Stromal cell of bone marrow (primary cell): ENCODE results near the gene USF3.
A peak's percentile ranks its signal among the peaks of the same experiment; 100 is the strongest.

Source experiments
- DNase-seq: peaks from one replicate; pipeline ENCODE4 v3.0.0-alpha.2; 2012; ENCODE audit warnings: low read depth

USF3 gene

DNA sequence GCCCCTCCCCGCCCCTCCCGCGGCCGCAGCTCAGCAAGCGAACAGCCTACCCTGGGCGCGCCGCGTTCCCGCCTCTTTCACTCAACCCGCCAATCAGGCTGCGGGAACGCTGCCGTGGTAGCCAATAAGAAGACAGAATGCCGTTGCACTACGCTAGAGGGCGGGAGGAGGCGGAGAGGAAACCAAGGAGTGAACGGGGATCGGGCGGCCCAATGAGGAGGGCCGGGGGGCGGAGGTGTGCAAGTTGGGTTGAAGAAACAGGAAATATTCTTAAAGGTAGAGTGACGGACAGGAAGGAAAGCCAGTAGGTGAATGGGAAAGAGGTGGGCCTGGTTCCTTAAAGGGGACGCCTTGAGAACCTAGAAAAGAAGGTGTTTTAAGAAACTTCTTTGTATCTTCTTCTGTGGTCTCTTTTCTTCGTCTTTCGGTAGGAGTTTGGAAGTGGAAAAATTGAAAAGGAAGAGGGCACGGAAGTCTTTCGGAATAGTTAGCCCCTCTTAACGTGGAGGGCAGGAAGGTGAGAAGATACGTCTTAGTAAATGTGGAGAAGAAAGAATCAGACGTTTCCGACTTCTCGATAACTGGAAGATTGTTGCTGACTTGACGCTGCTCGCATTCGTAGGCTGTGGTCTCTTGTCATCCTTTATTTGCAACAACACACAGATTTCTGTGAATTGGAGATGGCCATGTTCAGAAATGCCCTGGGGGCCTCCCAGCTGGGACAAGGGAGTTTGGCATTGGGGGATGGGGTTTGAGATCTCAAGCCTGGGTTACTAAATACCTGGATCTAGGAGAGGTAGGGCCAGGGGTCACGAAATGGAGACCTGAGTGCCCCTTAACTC, 437 bp upstream of the USF3 start:
- DNase-seq = peak; percentile 99

- no peak for DNase-seq
Observed at GRCh38 chr3:113695431-113695785, 1.0 kb downstream of the USF3 start.

DNA sequence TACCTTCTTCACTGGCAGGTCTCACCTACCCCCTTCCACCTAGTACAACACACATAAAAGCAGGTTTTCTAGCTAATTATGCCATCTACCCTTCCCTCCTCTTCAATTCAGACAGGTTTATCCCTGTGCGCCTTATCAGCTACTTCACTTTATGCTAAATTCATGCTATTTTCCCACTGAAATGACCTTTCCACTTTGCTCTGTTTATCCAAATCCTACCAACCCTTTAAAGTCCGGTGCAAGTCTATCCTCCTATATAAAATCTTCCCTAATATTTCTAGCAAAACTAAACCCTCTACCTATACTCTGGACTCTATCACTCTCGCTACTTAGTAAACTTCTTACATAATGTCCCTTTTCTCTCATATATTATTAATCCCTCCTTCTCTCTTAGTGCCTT, 6.0 kb downstream of the USF3 start:
- DNase-seq = no peak

- DNase-seq = no peak
Observed at GRCh38 chr3:113685956-113686721, 10.3 kb downstream of the USF3 start.

DNA sequence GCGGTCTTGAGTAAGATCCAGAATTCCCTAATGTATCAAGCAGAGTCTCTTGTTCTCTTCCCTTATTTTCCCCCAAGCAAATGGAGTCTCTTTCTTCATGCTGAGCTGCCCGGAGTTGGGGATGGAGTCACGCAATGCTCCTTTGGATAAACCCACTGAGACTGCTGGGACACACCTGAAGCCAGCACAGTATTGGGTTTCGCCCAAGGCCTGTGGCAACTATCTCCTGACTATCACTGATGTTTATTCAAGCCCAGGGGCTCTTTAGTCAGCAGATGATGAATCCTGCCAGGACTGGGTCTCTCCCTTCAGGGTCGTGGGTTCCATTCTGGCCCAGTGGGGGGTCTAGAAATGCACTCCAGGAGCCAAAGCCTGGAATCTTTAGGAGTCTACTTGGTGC, 11.3 kb downstream of the USF3 start:
- DNase-seq = no peak

DNA sequence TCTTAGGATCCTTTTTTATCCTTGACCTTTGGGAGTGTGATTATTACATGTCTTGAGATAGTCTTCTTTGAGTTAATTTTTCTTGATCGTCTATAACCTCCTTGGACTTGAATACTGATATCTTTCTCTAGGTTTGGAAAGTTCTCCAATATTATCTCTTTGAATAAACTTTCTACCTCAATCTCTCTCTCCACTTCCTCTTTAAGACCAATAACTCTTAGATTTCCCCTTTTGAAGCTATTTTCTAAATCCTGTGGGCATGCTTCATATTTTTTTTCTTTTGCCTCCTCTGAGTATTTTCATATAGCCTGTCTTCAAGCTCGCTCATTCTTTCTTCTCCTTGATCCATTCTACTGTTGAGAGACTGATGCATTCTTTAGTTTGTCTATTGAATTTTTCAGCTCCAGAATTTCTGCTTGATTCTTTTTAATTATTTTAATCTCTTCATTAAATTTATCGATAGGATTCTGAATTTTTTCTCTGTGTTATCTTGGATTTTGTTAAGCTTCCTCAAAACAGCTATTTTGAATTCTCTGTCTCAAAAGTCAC, 12.1 kb downstream of the USF3 start:
- no peak for DNase-seq

GRCh38 chr3:113678773-113679172, 17.7 kb downstream of the USF3 start:
- DNase-seq = no peak

DNA sequence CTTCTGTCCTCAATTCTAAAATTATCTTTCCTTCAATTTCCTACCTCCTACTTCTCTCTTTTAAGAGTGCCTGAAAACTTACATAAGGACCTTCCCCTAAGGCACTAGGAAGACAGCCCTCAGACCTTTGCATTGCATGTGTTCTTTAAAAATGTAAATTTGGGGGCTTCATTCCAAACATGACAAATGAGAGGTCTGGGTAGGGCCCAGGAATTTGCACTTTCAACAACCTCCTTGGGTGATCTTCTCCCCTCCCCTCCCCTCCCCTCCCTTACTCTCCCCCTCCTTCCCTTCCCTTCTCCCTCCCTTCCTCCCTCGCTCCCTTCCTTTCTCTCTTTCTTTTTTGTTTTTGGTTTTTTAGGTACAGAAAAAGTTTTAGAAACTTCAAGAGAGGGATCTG, 18.7 kb downstream of the USF3 start:
- no peak for DNase-seq

- DNase-seq = no peak
Observed at GRCh38 chr3:113676261-113676660, 20.2 kb downstream of the USF3 start.

DNA sequence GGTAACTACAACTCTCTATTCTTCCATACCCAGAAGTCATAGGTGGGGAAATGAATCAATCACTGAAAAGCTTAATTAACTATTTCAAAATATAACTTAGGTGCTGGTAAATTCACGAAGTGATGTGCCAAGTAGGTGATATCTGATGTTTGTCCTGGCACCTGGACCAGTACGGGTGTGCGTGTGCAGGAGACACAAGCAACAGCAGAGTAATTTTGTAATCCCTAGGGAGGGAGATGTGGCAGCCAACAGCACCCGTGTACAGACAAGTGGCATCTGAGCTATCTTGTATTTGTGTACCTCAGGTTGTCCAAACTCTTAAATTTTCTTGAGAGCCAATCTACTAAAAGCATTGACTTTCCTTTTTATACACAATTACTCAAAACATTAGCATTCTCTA, 22.8 kb downstream of the USF3 start:
- DNase-seq = no peak

DNA sequence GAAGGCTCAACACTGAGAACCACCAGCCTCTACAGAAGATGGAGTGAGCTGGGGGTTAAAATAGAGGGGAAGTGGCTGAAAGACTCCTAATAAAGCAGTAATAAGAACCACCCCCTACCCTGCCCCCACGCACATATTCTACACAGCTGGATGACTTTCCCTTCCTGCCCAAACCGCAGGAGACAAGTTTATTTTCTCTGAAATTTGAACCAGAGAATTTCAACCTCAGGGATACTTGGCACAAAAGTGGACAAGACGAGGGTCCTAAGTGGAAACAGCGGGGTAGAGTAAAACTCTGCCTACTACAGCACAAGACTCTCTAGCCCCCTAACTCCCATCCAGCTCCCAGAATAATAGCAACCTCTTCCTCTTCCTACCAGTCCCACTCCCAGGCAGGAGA, 28.4 kb downstream of the USF3 start:
- DNase-seq = peak; percentile 17

DNA sequence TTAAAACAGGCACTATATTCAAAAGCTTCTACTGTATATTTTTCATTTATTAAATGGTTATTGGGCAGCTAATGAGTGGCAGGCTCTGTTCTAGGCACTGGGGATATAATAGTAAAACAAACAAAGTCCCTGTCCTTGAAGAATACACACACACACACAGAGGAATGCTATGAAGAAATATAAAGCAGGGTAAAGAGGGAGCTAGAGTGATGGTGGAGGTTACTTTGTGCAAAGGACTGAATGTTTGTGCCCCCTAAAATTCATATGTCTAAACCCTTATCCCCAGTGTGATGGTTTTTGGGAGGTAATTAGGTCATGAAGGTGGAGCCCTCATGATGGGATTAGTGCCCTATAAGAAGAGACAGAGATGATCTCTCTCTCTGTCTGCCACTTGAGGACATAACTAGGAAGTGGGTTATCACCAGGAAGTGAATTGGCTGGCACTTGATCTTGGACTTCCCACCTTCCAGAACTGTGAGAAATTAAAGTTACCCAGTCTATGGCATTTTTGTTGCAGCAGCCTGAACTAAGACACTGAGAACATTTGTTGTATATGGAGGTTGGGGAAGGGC, 31.8 kb downstream of the USF3 start:
- DNase-seq = no peak

- no peak for DNase-seq
Observed at GRCh38 chr3:113663761-113664160, 32.7 kb downstream of the USF3 start.

GRCh38 chr3:113663324-113663750, 33.1 kb downstream of the USF3 start:
- no peak for DNase-seq

DNA sequence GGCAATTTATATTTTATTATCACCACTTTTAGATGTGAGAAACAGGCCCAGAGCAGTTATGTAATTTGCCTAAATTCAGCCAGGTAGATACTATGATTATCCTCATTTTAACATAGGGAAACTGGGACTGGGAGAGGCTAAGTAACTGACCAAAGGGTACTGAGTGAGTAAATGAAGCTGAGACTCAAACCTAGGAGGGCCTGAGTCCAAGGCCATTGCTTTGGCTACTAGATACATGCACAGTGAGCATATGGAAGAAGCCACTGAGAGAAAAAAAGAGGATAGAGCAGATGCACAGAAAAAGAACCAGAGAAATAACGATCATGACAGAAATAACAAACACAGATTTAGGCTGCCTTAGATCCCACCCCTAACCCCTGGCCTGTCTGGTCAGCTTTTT, 33.6 kb downstream of the USF3 start:
- no peak for DNase-seq

- DNase-seq = no peak
Observed at GRCh38 chr3:113660896-113661295, 35.5 kb downstream of the USF3 start.

- DNase-seq = no peak
Observed at GRCh38 chr3:113660458-113660857, 36.0 kb downstream of the USF3 start.

DNA sequence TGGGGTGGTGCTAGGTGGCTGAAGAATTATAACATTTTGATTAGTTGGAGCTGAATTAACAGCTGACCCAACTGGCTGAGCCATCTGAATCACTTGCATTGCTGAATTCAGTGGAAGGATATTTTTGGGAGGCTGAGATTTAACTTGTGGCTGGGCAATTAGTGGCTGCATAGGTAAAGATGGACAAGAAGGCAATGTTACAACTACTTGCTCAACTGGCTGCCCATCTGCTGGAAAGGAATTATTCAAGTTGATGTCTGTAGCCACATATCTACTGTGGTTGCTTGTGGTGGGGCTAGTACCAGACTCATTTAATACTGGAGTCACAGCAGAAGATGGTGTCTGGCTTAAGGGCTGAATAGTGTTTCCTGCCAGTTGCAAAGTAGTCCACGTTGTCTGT, 36.4 kb downstream of the USF3 start:
- no peak for DNase-seq

GRCh38 chr3:113659101-113659541, 37.3 kb downstream of the USF3 start:
- no peak for DNase-seq

- no peak for DNase-seq
Observed at GRCh38 chr3:113658107-113658506, 38.3 kb downstream of the USF3 start.

GRCh38 chr3:113654851-113655250, 41.6 kb downstream of the USF3 start:
- DNase-seq = no peak

GRCh38 chr3:113654310-113654709, 42.1 kb downstream of the USF3 start:
- DNase-seq = no peak
